Mammary epithelial cell (primary cell): ENCODE results near the gene RTL1.

Source experiments
- CTCF ChIP-seq, 2 donors: IDR thresholded peaks in 1 of 2; conservative IDR thresholded peaks in 1 of 2; 2 replicates each; pipeline ENCODE4 v1.5.1; 2011 to 2012; ENCODE audit warnings: inconsistent platforms in 2 of 2, low read length in 2 of 2, mild to moderate bottlenecking in 2 of 2, control low read depth in 1 of 2, low read depth in 1 of 2; ENCODE audit not compliant: insufficient read depth in 1 of 2; ENCODE audit errors: extremely low read depth in 1 of 2
- EZH2 ChIP-seq: IDR thresholded peaks from 2 replicates; pipeline ENCODE4 v1.6.1; 2012; ENCODE audit warnings: low read length, inconsistent platforms, borderline replicate concordance

DNA sequence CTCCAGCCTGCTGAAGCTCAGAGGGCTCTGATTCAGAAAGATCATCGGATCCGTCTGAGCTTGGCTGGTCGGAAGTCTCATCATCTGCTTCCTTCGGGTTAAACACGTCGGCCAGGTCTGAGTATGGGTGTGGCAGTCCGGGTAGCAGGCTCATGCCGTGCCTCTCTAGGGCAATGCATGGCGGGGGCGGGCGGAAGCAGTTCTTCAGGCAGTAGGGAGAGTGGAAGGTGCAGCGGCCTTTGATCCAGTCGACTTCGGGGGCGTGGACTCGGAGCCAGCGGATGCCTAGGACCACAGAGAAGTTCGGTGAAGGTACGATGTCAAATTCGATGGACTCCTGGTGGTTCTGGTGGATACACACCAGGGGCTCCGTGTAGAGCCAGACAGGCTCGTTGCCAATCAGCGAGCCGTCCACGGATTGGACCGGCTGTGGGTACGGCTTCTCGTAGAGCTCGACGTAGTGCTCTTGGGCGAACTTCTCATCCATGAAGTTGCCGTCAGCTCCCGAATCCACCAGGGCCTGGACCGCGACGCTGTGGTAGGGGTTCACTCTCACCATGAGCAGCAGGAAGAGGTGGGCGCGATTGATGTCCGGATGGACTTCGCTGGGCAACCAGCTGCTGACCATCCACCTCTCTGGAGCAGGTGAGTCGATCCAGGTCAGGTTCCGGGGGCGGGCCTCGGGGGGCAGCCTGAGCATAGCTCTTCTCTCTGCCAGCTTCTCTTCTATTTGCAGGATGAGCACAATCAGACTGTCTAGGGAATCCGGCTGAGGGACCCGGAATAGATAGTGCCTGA is 20.3 kb downstream of the RTL1 start:
- TF ChIP-seq CTCF (conservative IDR thresholded peaks at IDR 0.05 in 1 of 2, IDR thresholded peaks at IDR 0.05 in 1 of 2; ENCODE audit: extremely low read depth in 1 of 2, insufficient read depth in 1 of 2, low read depth in 1 of 2, low read length in 2 of 2) (no peak), EZH2 (no peak)
